Measurements from ENCODE around the gene BTNL8.

Gene BTNL8

GRCh38 chr5:180908998-180909731 lies 10.2 kb downstream of the BTNL8 start:
- H3K27me3 Mint-ChIP-seq: peaks cover 28% of the 10 kb centered on the region
- H3K4me3 Mint-ChIP-seq: no peak overlapping the region
- DNase-seq: no peak
- no peak overlapping the region for H3K27ac Mint-ChIP-seq
- H3K4me1 Mint-ChIP-seq: peaks cover 23% of the 10 kb centered on the region
- no peaks in the 10 kb centered on the region for H3K9me3 Mint-ChIP-seq
- ATAC-seq: peak; percentile 61
- no peaks in the 10 kb centered on the region for H3K36me3 Mint-ChIP-seq (ENCODE audit: low read depth)

- no peak for DNase-seq
- no peaks in the 10 kb centered on the region for H3K9me3 Mint-ChIP-seq
- no peak overlapping the region for H3K27ac Mint-ChIP-seq
- no peaks in the 10 kb centered on the region for H3K36me3 Mint-ChIP-seq (ENCODE audit: low read depth)
- no peak for ATAC-seq
- H3K27me3 Mint-ChIP-seq: peaks cover 28% of the 10 kb centered on the region
- no peak overlapping the region for H3K4me3 Mint-ChIP-seq
- H3K4me1 Mint-ChIP-seq: peaks cover 23% of the 10 kb centered on the region
These were observed 10.8 kb downstream of the BTNL8 start for GRCh38 chr5:180909782-180910181.

GRCh38 chr5:180910182-180910581 lies 11.2 kb downstream of the BTNL8 start:
- Mint-ChIP-seq H3K36me3 (ENCODE audit: low read depth) (no peaks in the 10 kb centered on the region), H3K4me1 (peaks cover 23% of the 10 kb centered on the region), H3K27me3 (peaks cover 28% of the 10 kb centered on the region), H3K4me3 (no peak overlapping the region), H3K27ac (no peak overlapping the region), H3K9me3 (no peaks in the 10 kb centered on the region)
- DNase-seq: no peak
- ATAC-seq: no peak

- Mint-ChIP-seq H3K36me3 (ENCODE audit: low read depth) (no peaks in the 10 kb centered on the region), H3K4me3 (no peak overlapping the region), H3K9me3 (no peaks in the 10 kb centered on the region), H3K4me1 (peaks cover 23% of the 10 kb centered on the region), H3K27me3 (peaks cover 27% of the 10 kb centered on the region), H3K27ac (no peak overlapping the region)
- ATAC-seq: no peak
- no peak for DNase-seq
These were observed 11.8 kb downstream of the BTNL8 start for GRCh38 chr5:180910735-180911134.

- H3K36me3 Mint-ChIP-seq (ENCODE audit: low read depth): no peaks in the 10 kb centered on the region
- no peak overlapping the region for H3K27ac Mint-ChIP-seq
- DNase-seq: no peak
- no peak for ATAC-seq
- H3K4me1 Mint-ChIP-seq: peaks cover 15% of the 10 kb centered on the region
- H3K9me3 Mint-ChIP-seq: no peaks in the 10 kb centered on the region
- H3K4me3 Mint-ChIP-seq: no peak overlapping the region
- H3K27me3 Mint-ChIP-seq: peaks cover 13% of the 10 kb centered on the region
These were observed 15.7 kb downstream of the BTNL8 start for GRCh38 chr5:180914646-180915045.

GRCh38 chr5:180915924-180916323 lies 17.0 kb downstream of the BTNL8 start:
- DNase-seq (no peak), ATAC-seq (no peak)
- Mint-ChIP-seq H3K4me1 (peaks cover 5% of the 10 kb centered on the region), H3K36me3 (ENCODE audit: low read depth) (no peaks in the 10 kb centered on the region), H3K4me3 (no peak overlapping the region), H3K27me3 (peaks cover 13% of the 10 kb centered on the region), H3K27ac (no peak overlapping the region), H3K9me3 (no peaks in the 10 kb centered on the region)

GRCh38 chr5:180918380-180918779 lies 19.4 kb downstream of the BTNL8 start:
- DNase-seq (no peak), ATAC-seq (no peak)
- peaks cover 3% of the 10 kb centered on the region for H3K36me3 Mint-ChIP-seq (ENCODE audit: low read depth)

GRCh38 chr5:180920710-180921109 lies 21.8 kb downstream of the BTNL8 start:
- Mint-ChIP-seq H3K36me3 (ENCODE audit: low read depth) (peaks cover 3% of the 10 kb centered on the region), H3K4me3 (no peak overlapping the region), H3K27ac (no peak overlapping the region), H3K9me3 (peaks cover 22% of the 10 kb centered on the region), H3K4me1 (no peaks in the 10 kb centered on the region), H3K27me3 (peaks cover 17% of the 10 kb centered on the region)
- DNase-seq: no peak
- no peak for ATAC-seq

More at GRCh38 chr5:180918380-180918779, 19.4 kb downstream of the BTNL8 start:
- no peak overlapping the region for H3K27ac Mint-ChIP-seq
- no peaks in the 10 kb centered on the region for H3K4me1 Mint-ChIP-seq
- H3K4me3 Mint-ChIP-seq: no peak overlapping the region
- H3K27me3 Mint-ChIP-seq: peaks cover 15% of the 10 kb centered on the region
- H3K9me3 Mint-ChIP-seq: peaks cover 12% of the 10 kb centered on the region

- no peak for DNase-seq
- no peaks in the 10 kb centered on the region for H3K4me1 Mint-ChIP-seq
- H3K4me3 Mint-ChIP-seq: no peak overlapping the region
- H3K27me3 Mint-ChIP-seq: peaks cover 25% of the 10 kb centered on the region
- no peak for ATAC-seq
- H3K36me3 Mint-ChIP-seq (ENCODE audit: low read depth): peaks cover 3% of the 10 kb centered on the region
- H3K27ac Mint-ChIP-seq: no peak overlapping the region
- peaks cover 22% of the 10 kb centered on the region for H3K9me3 Mint-ChIP-seq
These were observed 24.0 kb downstream of the BTNL8 start for GRCh38 chr5:180922932-180923331.

GRCh38 chr5:180932660-180933059 lies 33.7 kb downstream of the BTNL8 start:
- peaks cover 14% of the 10 kb centered on the region for H3K9me3 Mint-ChIP-seq
- H3K4me1 Mint-ChIP-seq: no peaks in the 10 kb centered on the region
- H3K36me3 Mint-ChIP-seq (ENCODE audit: low read depth): no peaks in the 10 kb centered on the region
- no peak for ATAC-seq
- H3K27me3 Mint-ChIP-seq: peaks cover 15% of the 10 kb centered on the region
- no peak overlapping the region for H3K27ac Mint-ChIP-seq
- no peak overlapping the region for H3K4me3 Mint-ChIP-seq
- DNase-seq: no peak

GRCh38 chr5:180935203-180935602 lies 36.2 kb downstream of the BTNL8 start:
- Mint-ChIP-seq H3K9me3 (peaks cover 29% of the 10 kb centered on the region), H3K27ac (no peak overlapping the region), H3K4me1 (no peaks in the 10 kb centered on the region), H3K27me3 (peaks cover 17% of the 10 kb centered on the region), H3K4me3 (no peak overlapping the region), H3K36me3 (ENCODE audit: low read depth) (peaks cover 2% of the 10 kb centered on the region)
- DNase-seq (no peak), ATAC-seq (no peak)

- ATAC-seq: no peak
- no peak overlapping the region for H3K4me3 Mint-ChIP-seq
- DNase-seq: no peak
- H3K4me1 Mint-ChIP-seq: no peaks in the 10 kb centered on the region
- H3K9me3 Mint-ChIP-seq: peaks cover 28% of the 10 kb centered on the region
- peaks cover 22% of the 10 kb centered on the region for H3K27me3 Mint-ChIP-seq
- peaks cover 2% of the 10 kb centered on the region for H3K36me3 Mint-ChIP-seq (ENCODE audit: low read depth)
- H3K27ac Mint-ChIP-seq: no peak overlapping the region
These were observed 39.3 kb downstream of the BTNL8 start for GRCh38 chr5:180938294-180938693.

- no peaks in the 10 kb centered on the region for H3K36me3 Mint-ChIP-seq (ENCODE audit: low read depth)
- peaks cover 4% of the 10 kb centered on the region for H3K27me3 Mint-ChIP-seq
- H3K4me1 Mint-ChIP-seq: peaks cover 3% of the 10 kb centered on the region
- no peak overlapping the region for H3K4me3 Mint-ChIP-seq
- H3K27ac Mint-ChIP-seq: no peak overlapping the region
- DNase-seq (no peak), ATAC-seq (no peak)
- H3K9me3 Mint-ChIP-seq: no peaks in the 10 kb centered on the region
These were observed 51.5 kb downstream of the BTNL8 start for GRCh38 chr5:180950291-180950949.

GRCh38 chr5:180959661-180960060 lies 60.7 kb downstream of the BTNL8 start:
- Mint-ChIP-seq H3K27ac (no peak overlapping the region), H3K4me1 (peaks cover 17% of the 10 kb centered on the region), H3K4me3 (no peak overlapping the region), H3K9me3 (no peaks in the 10 kb centered on the region), H3K36me3 (ENCODE audit: low read depth) (no peaks in the 10 kb centered on the region), H3K27me3 (peaks cover 5% of the 10 kb centered on the region)
- DNase-seq (no peak), ATAC-seq (no peak)

- peaks cover 15% of the 10 kb centered on the region for H3K4me1 Mint-ChIP-seq
- no peak overlapping the region for H3K27ac Mint-ChIP-seq
- H3K27me3 Mint-ChIP-seq: peaks cover 5% of the 10 kb centered on the region
- H3K9me3 Mint-ChIP-seq: no peaks in the 10 kb centered on the region
- no peak overlapping the region for H3K4me3 Mint-ChIP-seq
- DNase-seq: no peak
- H3K36me3 Mint-ChIP-seq (ENCODE audit: low read depth): no peaks in the 10 kb centered on the region
- peak; percentile 79 for ATAC-seq
These were observed 61.2 kb downstream of the BTNL8 start for GRCh38 chr5:180960209-180960608.
